ENCODE data around the gene RPS6KA2.

Gene RPS6KA2

DNA sequence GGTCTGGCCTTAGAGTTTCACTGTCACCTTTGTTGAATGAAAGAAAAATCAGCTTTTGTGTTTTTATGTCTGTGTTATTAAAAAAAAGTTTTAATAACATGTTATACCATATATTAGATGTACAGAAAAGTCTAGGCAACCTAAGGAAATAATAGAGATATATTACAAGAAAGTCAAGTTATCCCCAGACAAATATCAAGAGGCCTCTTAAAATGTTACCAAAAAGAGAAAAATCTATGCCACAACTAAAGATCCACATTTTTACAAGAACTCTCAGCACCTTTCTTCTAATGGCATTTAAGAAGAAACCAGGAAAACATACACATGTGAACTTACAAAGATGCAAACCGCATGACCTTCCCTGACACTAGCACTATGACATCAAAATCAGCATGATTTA lies 67.4 kb downstream of the RPS6KA2 start:
- TF ChIP-seq, protein P1, sequence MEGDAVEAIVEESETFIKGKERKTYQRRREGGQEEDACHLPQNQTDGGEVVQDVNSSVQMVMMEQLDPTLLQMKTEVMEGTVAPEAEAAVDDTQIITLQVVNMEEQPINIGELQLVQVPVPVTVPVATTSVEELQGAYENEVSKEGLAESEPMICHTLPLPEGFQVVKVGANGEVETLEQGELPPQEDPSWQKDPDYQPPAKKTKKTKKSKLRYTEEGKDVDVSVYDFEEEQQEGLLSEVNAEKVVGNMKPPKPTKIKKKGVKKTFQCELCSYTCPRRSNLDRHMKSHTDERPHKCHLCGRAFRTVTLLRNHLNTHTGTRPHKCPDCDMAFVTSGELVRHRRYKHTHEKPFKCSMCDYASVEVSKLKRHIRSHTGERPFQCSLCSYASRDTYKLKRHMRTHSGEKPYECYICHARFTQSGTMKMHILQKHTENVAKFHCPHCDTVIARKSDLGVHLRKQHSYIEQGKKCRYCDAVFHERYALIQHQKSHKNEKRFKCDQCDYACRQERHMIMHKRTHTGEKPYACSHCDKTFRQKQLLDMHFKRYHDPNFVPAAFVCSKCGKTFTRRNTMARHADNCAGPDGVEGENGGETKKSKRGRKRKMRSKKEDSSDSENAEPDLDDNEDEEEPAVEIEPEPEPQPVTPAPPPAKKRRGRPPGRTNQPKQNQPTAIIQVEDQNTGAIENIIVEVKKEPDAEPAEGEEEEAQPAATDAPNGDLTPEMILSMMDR (IDR thresholded peaks at IDR 0.05): no peak

DNA sequence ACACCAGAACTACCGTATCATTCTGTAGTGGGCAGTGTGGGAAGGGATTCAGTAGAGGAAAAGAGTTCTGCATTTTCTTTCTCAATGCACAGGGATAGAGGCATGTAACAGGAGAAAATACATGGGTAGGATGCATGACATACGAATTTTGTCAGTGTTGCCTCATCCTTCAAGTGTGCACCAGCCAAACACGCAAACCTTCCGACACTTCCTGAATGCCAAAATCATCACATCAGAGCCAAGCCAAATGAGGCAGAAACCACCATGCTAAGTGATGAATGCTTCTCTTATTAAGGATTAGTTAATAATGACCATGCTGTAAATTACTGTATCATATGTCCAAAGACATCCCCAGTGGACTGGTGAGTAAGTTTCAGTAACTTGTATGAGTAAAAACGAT lies 67.8 kb downstream of the RPS6KA2 start:
- TF ChIP-seq, protein P1 (IDR thresholded peaks at IDR 0.05): no peak

GRCh38 chr6:166558156-166559005 lies 68.7 kb downstream of the RPS6KA2 start:
- TF ChIP-seq, protein P1 (IDR thresholded peaks at IDR 0.05): no peak

DNA sequence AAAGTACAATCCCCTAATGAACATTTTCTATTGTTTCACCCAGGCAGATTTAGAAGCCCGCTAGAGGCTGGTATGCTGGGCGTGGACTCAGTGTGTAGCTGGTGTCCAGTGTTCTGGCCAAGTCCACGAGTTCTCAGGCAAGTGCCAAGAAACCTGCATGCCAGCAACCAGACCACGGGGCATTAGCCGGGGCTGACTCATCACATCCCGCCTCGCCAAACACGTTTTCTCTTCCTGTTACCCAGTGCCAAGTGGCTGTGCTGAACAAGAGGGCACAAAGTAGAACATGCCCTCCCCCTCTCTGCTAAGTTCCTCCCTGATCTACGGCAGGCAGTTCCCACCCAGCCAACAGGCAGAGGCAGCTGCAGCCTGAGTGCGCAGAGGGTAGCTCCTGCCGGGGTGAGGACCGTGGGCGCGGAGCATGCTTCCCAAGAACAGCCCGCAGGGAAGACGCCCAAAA lies 70.2 kb downstream of the RPS6KA2 start:
- TF ChIP-seq, protein P1 (IDR thresholded peaks at IDR 0.05): no peak

DNA sequence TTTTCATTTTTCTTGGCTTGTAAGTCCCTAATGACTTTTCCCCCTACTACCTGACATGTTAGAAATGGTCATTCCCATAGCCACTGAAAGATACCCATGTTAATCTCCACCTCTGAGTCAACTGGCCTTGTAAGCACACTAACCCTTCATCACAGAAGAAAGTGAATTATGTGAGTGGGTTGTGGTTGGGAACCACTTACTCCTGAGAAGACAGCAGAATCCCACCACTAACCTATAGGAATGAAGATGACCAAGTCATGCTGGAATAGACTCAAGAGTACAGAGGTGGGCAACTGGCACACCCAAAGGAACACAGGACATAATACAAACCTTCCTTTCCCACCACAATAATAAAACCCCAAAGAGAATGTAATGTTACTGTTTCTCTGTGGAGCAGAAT lies 70.7 kb downstream of the RPS6KA2 start:
- TF ChIP-seq, protein P1 (IDR thresholded peaks at IDR 0.05): no peak

- TF ChIP-seq, protein P1 (IDR thresholded peaks at IDR 0.05): no peak
Measured at GRCh38 chr6:166555086-166555485, 72.0 kb downstream of the RPS6KA2 start.

- TF ChIP-seq, protein P1 (IDR thresholded peaks at IDR 0.05): no peak
Measured at GRCh38 chr6:166554316-166554715, 72.7 kb downstream of the RPS6KA2 start.

Data from LNCAP (cell line).